HG02870 (cell line): Measurements from ENCODE around the gene OCIAD2.
"Not testable (repeated sequence)": the region's sequence is repeated elsewhere in the genome, so short reads cannot be mapped to it uniquely, and the experiment has no call there.

ENCODE experiments used
- ATAC-seq: cut with Tn5 transposase; IDR thresholded peaks from one replicate; pipeline ENCODE4 v1.9.1; 2021; ENCODE audit warnings: mild to moderate bottlenecking, moderate library complexity; ENCODE audit not compliant: unreplicated experiment

Gene OCIAD2

GRCh38 chr4:48906206-48907173 lies at the start of gene OCIAD2:
OCIAD2 (minus strand) TSS chr4:48906774; CDS start chr4:48904549, 2,225 bp downstream.
- peak; percentile 92 for ATAC-seq

GRCh38 chr4:48954314-48954713 lies 47.7 kb upstream of the OCIAD2 start:
- ATAC-seq = no peak

- no peak for ATAC-seq
These were observed 43.1 kb upstream of the OCIAD2 start for GRCh38 chr4:48949518-48950219.

- ATAC-seq = no peak
These were observed 42.5 kb upstream of the OCIAD2 start for GRCh38 chr4:48949086-48949485.

- no peak for ATAC-seq
These were observed 41.2 kb upstream of the OCIAD2 start for GRCh38 chr4:48947731-48948130.

- ATAC-seq = no peak
These were observed 39.4 kb upstream of the OCIAD2 start for GRCh38 chr4:48945981-48946380.

- ATAC-seq = no peak
These were observed 38.2 kb upstream of the OCIAD2 start for GRCh38 chr4:48944756-48945241.

GRCh38 chr4:48944252-48944651 lies 37.7 kb upstream of the OCIAD2 start:
- ATAC-seq = no peak

GRCh38 chr4:48943387-48943786 lies 36.8 kb upstream of the OCIAD2 start:
- no peak for ATAC-seq

GRCh38 chr4:48939785-48940184 lies 33.2 kb upstream of the OCIAD2 start:
- ATAC-seq = no peak

GRCh38 chr4:48938831-48939230 lies 32.3 kb upstream of the OCIAD2 start:
- ATAC-seq = no peak

GRCh38 chr4:48937033-48937432 lies 30.5 kb upstream of the OCIAD2 start:
- ATAC-seq = no peak

GRCh38 chr4:48931459-48931858 lies 24.9 kb upstream of the OCIAD2 start:
- no peak for ATAC-seq

- no peak for ATAC-seq
These were observed 24.1 kb upstream of the OCIAD2 start for GRCh38 chr4:48930654-48931053.

GRCh38 chr4:48924416-48924815 lies 17.8 kb upstream of the OCIAD2 start:
- no peak for ATAC-seq

GRCh38 chr4:48923065-48923464 lies 16.5 kb upstream of the OCIAD2 start:
- ATAC-seq = not testable (repeated sequence)

GRCh38 chr4:48914311-48914710 lies 7.7 kb upstream of the OCIAD2 start:
- ATAC-seq = no peak

- ATAC-seq = no peak
These were observed 6.8 kb upstream of the OCIAD2 start for GRCh38 chr4:48913346-48913745.

- no peak for ATAC-seq
These were observed 5.8 kb upstream of the OCIAD2 start for GRCh38 chr4:48912349-48912748.

- no peak for ATAC-seq
These were observed 3.9 kb upstream of the OCIAD2 start for GRCh38 chr4:48910511-48910910.

GRCh38 chr4:48909697-48910096 lies 3.1 kb upstream of the OCIAD2 start:
- ATAC-seq = no peak

GRCh38 chr4:48908687-48909086 lies 2.1 kb upstream of the OCIAD2 start:
- ATAC-seq = no peak
